ENCODE results near the gene AKAP13.

Gene AKAP13

DNA sequence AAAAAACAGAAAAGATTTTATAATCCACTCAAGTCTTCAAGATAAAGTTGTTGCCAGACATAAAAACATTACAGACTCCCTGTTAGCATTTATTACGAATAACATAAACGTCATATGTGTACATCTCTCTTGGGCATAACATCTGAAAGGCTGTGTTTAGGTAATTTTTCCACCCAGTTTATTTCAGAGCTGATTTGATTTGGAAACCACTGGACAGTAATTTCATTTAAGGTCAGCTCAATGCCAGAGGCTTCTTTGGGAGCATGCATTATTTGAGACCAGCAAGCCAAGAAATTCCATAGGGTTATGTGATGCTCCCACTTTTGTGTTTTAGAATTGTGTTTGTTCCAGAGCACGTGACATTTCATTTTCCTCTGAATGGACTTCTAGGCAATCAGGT, 196.0 kb downstream of the AKAP13 start:
- TF ChIP-seq GATA2 (IDR thresholded peaks at IDR 0.05; ENCODE audit: low read depth, low read length) (no peak), GATA3 (IDR thresholded peaks at IDR 0.05; ENCODE audit: low read depth, low read length) (no peak)

DNA sequence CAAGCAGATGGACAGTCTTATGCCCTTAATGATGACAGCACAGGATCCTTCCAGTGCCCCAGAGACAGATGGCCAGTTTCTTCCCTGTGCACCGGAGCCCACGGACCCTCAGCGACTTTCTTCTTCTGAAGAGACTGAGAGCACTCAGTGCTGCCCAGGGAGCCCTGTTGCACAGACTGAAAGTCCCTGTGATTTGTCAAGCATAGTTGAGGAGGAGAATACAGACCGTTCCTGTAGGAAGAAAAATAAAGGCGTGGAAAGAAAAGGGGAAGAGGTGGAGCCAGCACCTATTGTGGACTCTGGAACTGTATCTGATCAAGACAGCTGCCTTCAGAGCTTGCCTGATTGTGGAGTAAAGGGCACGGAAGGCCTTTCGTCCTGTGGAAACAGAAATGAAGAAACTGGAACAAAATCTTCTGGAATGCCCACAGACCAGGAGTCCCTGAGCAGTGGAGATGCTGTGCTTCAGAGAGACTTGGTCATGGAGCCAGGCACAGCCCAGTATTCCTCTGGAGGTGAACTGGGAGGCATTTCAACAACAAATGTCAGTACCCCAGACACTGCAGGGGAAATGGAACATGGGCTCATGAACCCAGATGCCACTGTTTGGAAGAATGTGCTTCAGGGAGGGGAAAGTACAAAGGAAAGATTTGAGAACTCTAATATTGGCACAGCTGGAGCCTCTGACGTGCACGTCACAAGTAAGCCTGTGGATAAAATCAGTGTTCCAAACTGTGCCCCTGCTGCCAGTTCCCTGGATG, 198.7 kb downstream of the AKAP13 start:
- no peak for TF ChIP-seq GATA3 (IDR thresholded peaks at IDR 0.05; ENCODE audit: low read depth, low read length)
- TF ChIP-seq GATA2 (IDR thresholded peaks at IDR 0.05; ENCODE audit: low read depth, low read length) = no peak

DNA sequence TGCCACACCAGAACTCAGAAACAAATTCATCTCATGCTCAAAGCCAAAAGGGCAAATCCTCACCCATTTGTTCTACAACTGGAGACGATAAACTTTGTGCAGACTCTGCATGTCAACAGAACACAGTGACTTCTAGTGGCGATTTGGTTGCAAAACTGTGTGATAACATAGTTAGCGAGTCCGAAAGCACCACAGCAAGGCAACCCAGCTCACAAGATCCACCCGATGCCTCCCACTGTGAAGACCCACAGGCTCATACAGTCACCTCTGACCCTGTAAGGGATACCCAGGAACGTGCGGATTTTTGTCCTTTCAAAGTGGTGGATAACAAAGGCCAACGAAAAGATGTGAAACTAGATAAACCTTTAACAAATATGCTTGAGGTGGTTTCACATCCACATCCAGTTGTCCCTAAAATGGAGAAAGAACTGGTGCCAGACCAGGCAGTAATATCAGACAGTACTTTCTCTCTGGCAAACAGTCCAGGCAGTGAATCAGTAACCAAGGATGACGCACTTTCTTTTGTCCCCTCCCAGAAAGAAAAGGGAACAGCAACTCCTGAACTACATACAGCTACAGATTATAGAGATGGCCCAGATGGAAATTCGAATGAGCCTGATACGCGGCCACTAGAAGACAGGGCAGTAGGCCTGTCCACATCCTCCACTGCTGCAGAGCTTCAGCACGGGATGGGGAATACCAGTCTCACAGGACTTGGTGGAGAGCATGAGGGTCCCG, 199.7 kb downstream of the AKAP13 start:
- TF ChIP-seq GATA2 (IDR thresholded peaks at IDR 0.05; ENCODE audit: low read depth, low read length) (no peak), GATA3 (IDR thresholded peaks at IDR 0.05; ENCODE audit: low read depth, low read length) (no peak)

DNA sequence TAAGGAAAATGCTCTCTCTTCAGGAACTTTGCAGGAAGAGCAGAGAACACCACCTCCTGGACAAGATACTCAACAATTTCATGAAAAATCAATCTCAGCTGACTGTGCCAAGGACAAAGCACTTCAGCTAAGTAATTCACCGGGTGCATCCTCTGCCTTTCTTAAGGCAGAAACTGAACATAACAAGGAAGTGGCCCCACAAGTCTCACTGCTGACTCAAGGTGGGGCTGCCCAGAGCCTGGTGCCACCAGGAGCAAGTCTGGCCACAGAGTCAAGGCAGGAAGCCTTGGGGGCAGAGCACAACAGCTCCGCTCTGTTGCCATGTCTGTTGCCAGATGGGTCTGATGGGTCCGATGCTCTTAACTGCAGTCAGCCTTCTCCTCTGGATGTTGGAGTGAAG, 200.5 kb downstream of the AKAP13 start:
- TF ChIP-seq GATA3 (IDR thresholded peaks at IDR 0.05; ENCODE audit: low read depth, low read length) (no peak), GATA2 (IDR thresholded peaks at IDR 0.05; ENCODE audit: low read depth, low read length) (no peak)

DNA sequence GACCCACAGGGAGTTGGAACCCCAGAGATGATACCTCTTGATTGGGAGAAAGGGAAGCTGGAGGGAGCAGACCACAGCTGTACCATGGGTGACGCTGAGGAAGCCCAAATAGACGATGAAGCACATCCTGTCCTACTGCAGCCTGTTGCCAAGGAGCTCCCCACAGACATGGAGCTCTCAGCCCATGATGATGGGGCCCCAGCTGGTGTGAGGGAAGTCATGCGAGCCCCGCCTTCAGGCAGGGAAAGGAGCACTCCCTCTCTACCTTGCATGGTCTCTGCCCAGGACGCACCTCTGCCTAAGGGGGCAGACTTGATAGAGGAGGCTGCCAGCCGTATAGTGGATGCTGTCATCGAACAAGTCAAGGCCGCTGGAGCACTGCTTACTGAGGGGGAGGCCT, 201.1 kb downstream of the AKAP13 start:
- TF ChIP-seq GATA3 (IDR thresholded peaks at IDR 0.05; ENCODE audit: low read depth, low read length) (no peak), GATA2 (IDR thresholded peaks at IDR 0.05; ENCODE audit: low read depth, low read length) (no peak)

DNA sequence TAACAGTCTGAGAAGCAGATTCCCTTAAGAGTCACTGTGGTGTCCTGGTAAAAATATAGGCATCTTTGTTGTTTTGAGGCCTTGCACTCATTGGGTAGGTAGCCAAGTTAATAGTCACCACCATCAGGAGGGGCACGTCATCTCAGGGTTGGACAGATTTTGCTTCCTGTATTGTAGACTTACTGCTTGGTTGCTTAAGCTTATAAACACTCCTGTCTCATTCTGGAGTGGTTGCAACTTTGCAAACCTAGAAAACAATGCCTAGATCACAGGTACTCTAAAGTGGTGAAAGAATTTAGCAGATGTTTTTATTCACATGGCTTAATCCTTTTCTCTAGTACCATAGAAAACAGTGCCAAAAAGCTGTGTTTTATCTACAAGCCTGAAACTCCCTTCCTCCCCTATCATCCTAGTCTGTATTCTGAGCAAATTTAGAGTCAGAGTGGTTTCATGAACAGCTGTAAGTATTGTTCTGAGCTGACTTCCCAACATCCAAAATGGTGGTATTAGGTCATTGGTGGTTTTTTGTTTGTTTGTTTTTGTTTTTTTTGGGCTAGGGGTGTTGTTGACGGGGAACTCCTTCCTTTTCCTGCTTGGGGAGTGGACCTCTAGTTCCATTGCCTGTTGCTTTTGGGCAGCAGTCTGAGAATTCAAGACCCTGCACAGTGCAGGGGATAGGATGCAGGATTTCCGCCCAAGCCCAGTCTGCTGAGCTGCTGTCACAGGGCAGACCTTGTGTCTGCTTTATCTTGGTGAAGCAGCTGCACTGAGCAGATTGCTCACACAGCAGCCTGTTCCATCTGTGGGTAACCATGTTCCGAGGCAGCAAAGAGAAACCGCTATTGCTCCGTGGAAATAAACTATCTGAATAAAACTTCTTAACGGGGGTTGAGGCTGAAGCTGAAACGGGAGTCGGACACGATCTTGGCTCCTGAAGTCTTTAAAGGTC, 202.0 kb downstream of the AKAP13 start:
- no peak for TF ChIP-seq GATA3 (IDR thresholded peaks at IDR 0.05; ENCODE audit: low read depth, low read length)
- TF ChIP-seq GATA2 (IDR thresholded peaks at IDR 0.05; ENCODE audit: low read depth, low read length) = no peak

DNA sequence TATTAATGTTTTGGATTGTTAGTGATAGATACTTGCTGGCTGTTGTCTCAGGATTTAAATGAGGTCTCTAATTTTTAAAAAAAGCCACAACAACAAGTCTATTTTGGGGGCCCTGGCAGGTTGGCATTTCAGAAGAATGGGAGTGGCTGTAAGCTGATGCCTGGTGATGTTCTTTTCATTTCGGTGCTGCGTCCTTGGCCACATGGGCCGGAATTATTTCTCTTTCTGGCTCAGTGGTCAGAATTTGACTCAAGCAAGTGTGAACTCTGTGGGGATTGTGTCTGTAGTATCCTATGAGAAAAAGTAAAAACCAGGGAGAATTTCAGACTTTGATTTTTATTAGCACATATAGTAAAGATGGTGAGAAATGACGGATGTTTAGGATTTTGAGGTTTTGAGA, 203.0 kb downstream of the AKAP13 start:
- TF ChIP-seq GATA3 (IDR thresholded peaks at IDR 0.05; ENCODE audit: low read depth, low read length) (no peak), GATA2 (IDR thresholded peaks at IDR 0.05; ENCODE audit: low read depth, low read length) (no peak)

DNA sequence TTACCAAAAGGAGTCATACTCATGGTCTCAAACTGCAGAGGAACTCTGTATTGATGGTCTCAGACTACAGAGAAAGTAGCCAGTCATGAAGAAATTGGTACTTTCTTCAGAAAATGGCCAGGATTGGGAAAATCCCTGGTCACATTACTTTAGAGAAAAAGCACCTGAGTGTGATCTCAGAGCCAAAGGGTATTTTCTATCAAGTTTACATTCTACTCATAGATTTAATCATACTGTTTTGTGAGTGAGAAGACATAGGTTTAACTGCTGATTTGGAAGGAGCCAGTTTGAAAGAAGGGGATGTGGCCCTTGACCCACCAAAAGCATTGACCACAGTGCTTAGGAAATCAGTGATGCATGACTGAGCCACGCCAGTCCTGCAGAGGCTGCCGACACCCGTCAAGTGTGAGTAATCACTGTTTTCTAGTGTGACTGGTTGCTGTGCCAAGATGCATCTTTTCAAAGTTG, 203.6 kb downstream of the AKAP13 start:
- no peak for TF ChIP-seq GATA2 (IDR thresholded peaks at IDR 0.05; ENCODE audit: low read depth, low read length)
- TF ChIP-seq GATA3 (IDR thresholded peaks at IDR 0.05; ENCODE audit: low read depth, low read length) = no peak

DNA sequence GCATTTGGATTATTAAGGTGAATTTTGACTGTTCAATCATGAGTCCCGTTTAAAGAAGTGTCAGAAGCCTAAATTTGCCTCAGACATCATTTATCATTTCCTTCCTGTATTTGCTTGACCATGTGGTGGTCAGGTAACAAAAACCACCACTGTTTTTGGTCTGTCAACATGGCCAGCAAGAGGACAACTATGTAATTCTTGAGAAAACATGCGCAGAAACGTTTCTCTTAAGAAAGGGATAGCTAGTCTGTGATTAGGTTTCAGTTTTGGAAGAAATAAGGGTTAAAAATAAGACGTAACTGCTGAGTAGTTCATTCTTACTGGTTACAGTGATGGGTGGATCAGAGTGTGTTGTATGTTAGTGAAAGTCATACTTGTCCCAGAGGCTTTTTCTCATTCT, 204.5 kb downstream of the AKAP13 start:
- TF ChIP-seq GATA3 (IDR thresholded peaks at IDR 0.05; ENCODE audit: low read depth, low read length) (no peak), GATA2 (IDR thresholded peaks at IDR 0.05; ENCODE audit: low read depth, low read length) (no peak)

DNA sequence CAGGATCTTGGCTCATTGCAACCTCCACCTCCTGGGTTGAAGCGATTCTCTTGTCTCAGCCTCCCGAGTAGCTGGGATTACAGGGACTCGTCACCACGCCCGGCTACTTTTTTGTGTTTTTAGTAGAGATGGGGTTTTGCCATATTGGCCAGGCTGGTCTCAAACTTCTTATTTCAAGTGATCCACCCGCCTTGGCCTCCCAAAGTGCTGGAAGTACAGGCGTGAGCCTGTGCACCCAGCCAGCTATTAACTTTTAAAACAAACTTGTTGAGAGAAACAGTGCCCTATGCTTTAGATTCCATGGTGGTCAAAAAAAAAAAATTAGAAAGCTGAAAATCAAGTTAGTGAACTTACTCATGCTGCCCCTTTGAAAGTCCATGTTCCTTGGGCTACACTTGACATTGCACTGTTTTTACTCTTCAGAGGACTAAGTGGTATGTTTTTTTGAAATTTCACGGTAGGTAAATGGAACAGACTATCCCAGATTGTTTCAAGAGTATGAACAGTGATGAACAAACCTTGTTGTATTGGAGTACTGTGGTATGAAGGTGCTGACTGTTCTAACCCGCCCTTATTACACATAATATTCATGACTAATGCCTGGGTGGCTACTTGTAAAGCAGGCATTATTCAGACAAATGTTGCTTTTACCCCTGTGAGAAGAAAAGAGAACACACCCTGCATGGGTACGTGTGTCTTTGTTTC, 207.5 kb downstream of the AKAP13 start:
- TF ChIP-seq GATA3 (IDR thresholded peaks at IDR 0.05; ENCODE audit: low read depth, low read length) (no peak), GATA2 (IDR thresholded peaks at IDR 0.05; ENCODE audit: low read depth, low read length) (no peak)

DNA sequence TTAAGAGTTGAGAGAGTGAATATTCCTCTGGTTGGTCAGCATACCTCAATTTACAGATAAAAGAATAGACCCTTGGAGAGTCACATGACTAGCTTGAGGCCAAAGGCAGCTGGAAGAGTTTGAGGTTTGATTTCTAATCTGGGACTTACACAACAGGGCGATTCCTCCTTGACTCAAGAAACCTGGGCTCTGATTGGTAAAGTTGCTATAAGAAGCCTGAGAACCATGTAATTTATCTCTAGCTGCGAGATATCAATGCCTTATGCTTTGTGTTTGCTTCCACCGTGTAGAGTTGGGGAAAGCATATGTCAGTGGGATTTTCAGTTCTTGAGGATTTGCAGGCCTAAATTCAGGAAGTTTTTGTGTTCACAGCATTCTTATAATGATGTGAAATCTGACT, 208.3 kb downstream of the AKAP13 start:
- TF ChIP-seq GATA2 (IDR thresholded peaks at IDR 0.05; ENCODE audit: low read depth, low read length) = no peak

DNA sequence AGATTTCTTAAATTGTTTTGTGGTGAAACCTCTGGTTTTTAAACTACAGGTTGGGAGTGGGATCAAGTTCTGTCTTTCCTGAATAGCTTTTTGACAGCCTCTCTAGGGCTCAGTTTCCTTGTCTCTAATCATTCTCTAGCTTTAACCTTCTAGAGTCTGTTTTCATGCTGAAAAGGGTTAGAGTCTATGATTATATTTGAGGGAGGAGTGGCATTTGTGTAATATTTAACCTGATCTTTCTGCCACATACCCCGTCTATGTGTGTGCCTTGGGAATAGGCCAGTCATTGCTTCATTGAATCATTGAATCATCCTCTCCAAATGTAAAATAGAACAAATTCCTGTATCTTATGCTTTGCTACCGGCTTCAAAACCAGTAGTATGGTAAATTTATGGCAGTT, 209.4 kb downstream of the AKAP13 start:
- TF ChIP-seq GATA2 (IDR thresholded peaks at IDR 0.05; ENCODE audit: low read depth, low read length) (no peak), GATA3 (IDR thresholded peaks at IDR 0.05; ENCODE audit: low read depth, low read length) (no peak)

DNA sequence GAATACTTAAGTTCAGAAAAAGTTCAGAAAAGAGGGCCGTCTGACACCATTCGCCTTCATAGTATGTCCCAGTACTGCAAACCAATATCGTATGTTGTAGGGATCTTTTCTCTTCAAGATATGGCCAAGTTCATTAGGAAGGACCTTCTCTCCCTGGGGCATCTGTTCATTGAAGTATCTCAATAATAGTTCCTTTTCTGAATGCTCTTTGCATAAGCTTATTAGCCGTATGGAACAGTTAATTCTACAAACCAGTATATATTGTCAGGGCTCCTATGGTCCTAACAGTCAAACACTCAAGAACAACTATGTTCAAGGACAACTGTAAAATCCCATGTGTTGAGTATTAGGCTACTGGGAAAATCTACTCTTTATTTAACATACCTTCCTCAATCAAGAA, 211.2 kb downstream of the AKAP13 start:
- TF ChIP-seq GATA3 (IDR thresholded peaks at IDR 0.05; ENCODE audit: low read depth, low read length) (no peak), GATA2 (IDR thresholded peaks at IDR 0.05; ENCODE audit: low read depth, low read length) (no peak)
